ENCODE results near the gene ARFIP1. TPM values are rescaled to one million over a fixed set of nuclear protein-coding genes. Genes with fewer than 3 reads are reported as not detected.

Gene ARFIP1
- total and polyA plus RNA-seq, 4 experiments from 2014 or later: 12.5 to 16.5 (median 14.1) TPM

DNA sequence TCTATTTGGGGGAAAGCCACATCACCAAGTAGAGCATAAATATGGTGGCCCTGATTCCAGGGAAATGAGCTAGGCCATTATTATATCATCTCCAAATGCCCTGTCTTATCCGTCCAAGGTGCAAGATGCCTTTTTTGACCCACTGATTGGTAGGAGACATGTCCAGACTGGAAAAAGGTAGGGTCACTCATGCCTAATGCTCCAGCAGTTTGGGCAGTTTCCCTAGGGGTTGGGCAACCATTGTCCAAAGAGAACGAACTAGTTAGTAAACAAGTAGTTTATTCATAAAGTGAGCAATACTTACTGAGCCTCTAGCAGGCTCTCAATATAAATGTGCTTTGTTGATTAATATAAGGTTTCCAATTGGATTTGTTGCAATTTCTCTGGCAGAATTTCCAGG is 162.6 kb downstream of the ARFIP1 start:
- no peak for DNase-seq
- Mint-ChIP-seq H3K4me1 (peaks cover 5 to 13% (median 10%) of the 10 kb centered on the region in 4 donors), H3K27me3 (peaks cover 29 to 30% of the 10 kb centered on the region in 2 donors), H3K9me3 (peaks cover 0 to 2% (median 0%) of the 10 kb centered on the region in 8 donors), H3K4me3 (no peak overlapping the region), H3K27ac (no peak overlapping the region), H3K36me3 (peaks cover 0 to 4% of the 10 kb centered on the region in 2 donors)
- no peaks in the 10 kb centered on the region for H3K9me3 ChIP-seq (ENCODE audit: control insufficient read depth in 1 of 2, low read length in 2 of 2)
- intact Hi-C loops (cut with micrococcal nuclease): no loop called here
- POLR2A ChIA-PET (ENCODE audit: partially characterized antibody): no interaction called here
- H3K36me3 ChIP-seq (ENCODE audit: insufficient read depth, low read length): no peaks in the 10 kb centered on the region
- H3K4me1 ChIP-seq (ENCODE audit: insufficient read depth, low read length): peaks cover 7% of the 10 kb centered on the region
- no peak overlapping the region for H3K4me3 ChIP-seq (ENCODE audit: low read length in 2 of 2)
- CTCF ChIA-PET (ENCODE audit: partially characterized antibody): no interaction called here
- peaks cover 22% of the 10 kb centered on the region for H3K27me3 ChIP-seq (ENCODE audit: insufficient read depth, low read length)
- H3K27ac ChIP-seq (ENCODE audit: low read depth, low read length): no peak overlapping the region

DNA sequence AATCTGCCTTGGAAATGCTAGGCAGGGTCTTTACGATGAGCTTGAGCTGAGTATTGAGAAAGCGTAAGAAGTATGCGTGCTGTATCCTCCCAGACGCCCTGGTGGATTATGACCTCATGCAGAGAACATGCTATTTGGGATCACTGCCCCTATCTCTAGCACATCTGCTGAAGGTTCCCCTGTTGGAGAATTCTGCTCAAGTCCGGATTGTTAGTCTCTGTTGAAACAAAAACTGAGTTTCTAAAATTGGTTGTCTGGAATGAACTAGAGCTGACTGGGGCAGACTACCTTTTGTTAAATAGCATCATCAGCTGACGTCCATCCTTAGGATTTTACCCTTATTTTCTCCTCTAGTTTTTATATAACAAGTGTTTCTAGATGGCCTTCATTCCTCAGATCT is 163.9 kb downstream of the ARFIP1 start:
- no peak overlapping the region for H3K4me3 Mint-ChIP-seq
- intact Hi-C loops (cut with micrococcal nuclease): no loop called here
- CTCF ChIA-PET (ENCODE audit: partially characterized antibody): interaction anchor here (1.2 kb wide), 1 partner anchor 184 kb away, joined by 4 read pairs; no protein-coding TSS in a partner anchor

DNA sequence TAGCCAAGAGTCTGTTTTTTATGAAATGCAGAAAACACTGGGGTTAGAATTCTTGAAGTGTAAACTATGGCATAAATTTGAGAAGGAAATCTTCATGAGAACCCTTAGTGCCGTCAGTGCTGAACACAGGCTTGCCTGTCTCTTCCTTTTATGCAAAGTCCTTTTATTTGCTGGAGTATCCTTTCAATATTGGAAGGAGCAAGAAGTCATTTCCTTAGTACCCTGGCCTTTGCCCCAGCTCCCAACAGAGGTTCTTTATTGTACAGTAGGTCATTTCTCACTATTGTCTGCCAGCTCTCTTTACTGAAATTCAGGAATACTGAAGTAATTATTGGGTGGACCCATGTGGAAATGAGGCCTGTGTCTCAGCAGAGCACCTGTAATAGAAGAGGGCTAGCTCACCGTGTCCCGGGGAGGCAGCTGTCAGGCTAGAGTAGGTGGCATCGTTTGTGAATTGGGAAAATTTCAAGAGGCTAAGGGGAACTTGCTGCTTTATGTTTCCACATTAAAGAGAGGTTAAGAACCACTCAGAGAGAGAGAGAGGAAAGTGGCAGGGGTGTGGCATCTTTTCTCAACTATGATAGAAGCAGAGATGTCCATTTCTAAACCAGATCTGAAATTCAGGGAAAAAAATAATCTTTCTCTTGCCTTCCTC is 165.0 kb downstream of the ARFIP1 start:
- ChIA-PET POLR2A (ENCODE audit: partially characterized antibody) (no interaction called here), CTCF (ENCODE audit: partially characterized antibody) (no interaction called here)
- intact Hi-C loops (cut with micrococcal nuclease): no loop called here
- H3K36me3 ChIP-seq (ENCODE audit: insufficient read depth, low read length): no peaks in the 10 kb centered on the region
- Mint-ChIP-seq H3K27ac (no peak overlapping the region), H3K9me3 (no peaks in the 10 kb centered on the region), H3K27me3 (peaks cover 13 to 17% of the 10 kb centered on the region in 2 donors), H3K36me3 (peaks cover 0 to 4% of the 10 kb centered on the region in 2 donors), H3K4me3 (no peak overlapping the region), H3K4me1 (peaks cover 0 to 2% (median 0%) of the 10 kb centered on the region in 4 donors)
- DNase-seq: no peak
- no peak overlapping the region for H3K27ac ChIP-seq (ENCODE audit: low read depth, low read length)
- H3K9me3 ChIP-seq (ENCODE audit: control insufficient read depth in 1 of 2, low read length in 2 of 2): no peaks in the 10 kb centered on the region
- no peaks in the 10 kb centered on the region for H3K4me1 ChIP-seq (ENCODE audit: insufficient read depth, low read length)
- no peak overlapping the region for H3K4me3 ChIP-seq (ENCODE audit: low read length in 2 of 2)
- peaks cover 6% of the 10 kb centered on the region for H3K27me3 ChIP-seq (ENCODE audit: insufficient read depth, low read length)

More for the DNA sequence above, 163.9 kb downstream of the ARFIP1 start:
- H3K9me3 ChIP-seq (ENCODE audit: control insufficient read depth in 1 of 2, low read length in 2 of 2): no peaks in the 10 kb centered on the region
- no peaks in the 10 kb centered on the region for H3K4me1 ChIP-seq (ENCODE audit: insufficient read depth, low read length)
- Mint-ChIP-seq H3K9me3 (peaks cover 0 to 2% (median 0%) of the 10 kb centered on the region in 8 donors), H3K27ac (no peak overlapping the region), H3K36me3 (peaks cover 0 to 4% of the 10 kb centered on the region in 2 donors), H3K4me1 (peaks cover 0 to 5% (median 1%) of the 10 kb centered on the region in 4 donors), H3K27me3 (peaks cover 23 to 24% of the 10 kb centered on the region in 2 donors)
- H3K27me3 ChIP-seq (ENCODE audit: insufficient read depth, low read length): peaks cover 17% of the 10 kb centered on the region
- no peak for DNase-seq
- POLR2A ChIA-PET (ENCODE audit: partially characterized antibody): no interaction called here
- no peaks in the 10 kb centered on the region for H3K36me3 ChIP-seq (ENCODE audit: insufficient read depth, low read length)
- H3K4me3 ChIP-seq (ENCODE audit: low read length in 2 of 2): no peak overlapping the region
- no peak overlapping the region for H3K27ac ChIP-seq (ENCODE audit: low read depth, low read length)

DNA sequence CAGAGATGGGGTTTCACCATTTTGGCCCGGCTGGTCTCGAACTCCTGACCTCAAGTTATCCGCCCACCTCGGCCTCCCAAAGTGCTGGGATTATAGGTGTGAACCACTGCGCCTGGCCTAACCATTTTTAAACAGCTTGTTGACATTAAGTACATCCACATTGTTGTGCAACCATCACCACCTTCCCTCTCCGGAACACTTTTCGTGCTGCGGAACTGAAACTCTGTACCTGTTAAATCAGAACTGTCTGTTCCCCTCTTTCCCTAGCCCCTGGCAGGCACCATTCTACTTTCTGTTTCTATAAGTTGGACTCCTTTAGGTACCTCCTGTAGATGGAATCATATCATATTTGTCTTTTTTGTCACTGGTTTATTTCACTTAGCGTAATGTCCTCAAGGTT is 165.9 kb downstream of the ARFIP1 start:
- H3K4me1 ChIP-seq (ENCODE audit: insufficient read depth, low read length): no peaks in the 10 kb centered on the region
- no peak for DNase-seq
- Mint-ChIP-seq H3K9me3 (no peaks in the 10 kb centered on the region), H3K36me3 (peaks cover 0 to 4% of the 10 kb centered on the region in 2 donors), H3K27me3 (peaks cover 11 to 16% of the 10 kb centered on the region in 2 donors), H3K27ac (no peak overlapping the region), H3K4me1 (peaks cover 0 to 2% (median 0%) of the 10 kb centered on the region in 4 donors), H3K4me3 (no peak overlapping the region)
- ChIA-PET CTCF (ENCODE audit: partially characterized antibody) (no interaction called here), POLR2A (ENCODE audit: partially characterized antibody) (no interaction called here)
- no peak overlapping the region for H3K27ac ChIP-seq (ENCODE audit: low read depth, low read length)
- no peaks in the 10 kb centered on the region for H3K9me3 ChIP-seq (ENCODE audit: control insufficient read depth in 1 of 2, low read length in 2 of 2)
- H3K4me3 ChIP-seq (ENCODE audit: low read length in 2 of 2): no peak overlapping the region
- H3K27me3 ChIP-seq (ENCODE audit: insufficient read depth, low read length): no peaks in the 10 kb centered on the region
- intact Hi-C loops (cut with micrococcal nuclease): no loop called here
- no peaks in the 10 kb centered on the region for H3K36me3 ChIP-seq (ENCODE audit: insufficient read depth, low read length)

DNA sequence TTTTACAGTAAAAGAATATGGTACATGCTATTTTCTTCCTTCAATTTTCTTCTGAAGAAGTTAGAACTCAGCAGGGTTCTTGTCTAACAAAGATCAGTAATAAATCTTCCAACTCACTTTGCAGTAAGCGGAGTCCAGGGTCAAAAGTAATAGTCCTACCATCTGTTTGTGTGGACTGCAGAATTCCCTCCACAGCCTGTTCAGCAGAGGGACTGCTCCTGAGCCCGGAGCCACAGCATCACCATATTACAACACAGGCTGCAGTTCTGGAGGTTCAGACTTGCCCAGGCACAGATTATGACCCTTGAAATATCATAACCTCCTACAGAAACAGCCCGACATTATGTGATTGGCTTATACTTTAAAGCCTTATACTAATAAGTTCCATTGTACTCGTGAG is 166.7 kb downstream of the ARFIP1 start:
- Histone ChIP-seq H3K4me3 (ENCODE audit: low read length in 2 of 2) (no peak overlapping the region), H3K27ac (ENCODE audit: low read depth, low read length) (no peak overlapping the region), H3K27me3 (ENCODE audit: insufficient read depth, low read length) (no peaks in the 10 kb centered on the region), H3K4me1 (ENCODE audit: insufficient read depth, low read length) (no peaks in the 10 kb centered on the region), H3K36me3 (ENCODE audit: insufficient read depth, low read length) (no peaks in the 10 kb centered on the region), H3K9me3 (ENCODE audit: control insufficient read depth in 1 of 2, low read length in 2 of 2) (no peaks in the 10 kb centered on the region)
- Mint-ChIP-seq H3K4me3 (no peak overlapping the region), H3K36me3 (peaks cover 0 to 4% of the 10 kb centered on the region in 2 donors), H3K9me3 (no peaks in the 10 kb centered on the region), H3K27ac (no peak overlapping the region), H3K27me3 (peaks cover 17% of the 10 kb centered on the region in 2 donors), H3K4me1 (peaks cover 0 to 2% (median 0%) of the 10 kb centered on the region in 4 donors)
- no peak for DNase-seq
- ChIA-PET POLR2A (ENCODE audit: partially characterized antibody) (no interaction called here), CTCF (ENCODE audit: partially characterized antibody) (no interaction called here)
- intact Hi-C loops (cut with micrococcal nuclease): no loop called here

DNA sequence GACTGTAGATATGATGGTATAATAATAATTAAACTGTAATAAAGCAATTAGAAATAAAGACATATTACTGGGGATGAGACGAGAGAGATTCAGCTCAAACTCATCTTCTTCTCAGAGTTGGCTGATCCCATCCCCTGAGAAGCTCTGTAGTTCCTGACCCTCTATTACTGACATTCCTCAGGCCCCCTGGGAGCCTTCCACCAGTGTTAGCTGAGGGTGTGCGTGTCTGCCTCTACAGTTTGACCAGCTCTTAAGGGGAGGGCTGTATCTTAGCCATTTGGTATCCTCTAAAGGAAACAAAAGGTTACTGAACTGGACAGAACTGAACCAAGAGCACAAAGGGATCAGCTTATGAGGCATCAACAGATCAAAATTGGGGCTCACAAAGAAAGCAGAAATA is 167.6 kb downstream of the ARFIP1 start:
- H3K27me3 ChIP-seq (ENCODE audit: insufficient read depth, low read length): no peaks in the 10 kb centered on the region
- Mint-ChIP-seq H3K4me1 (peaks cover 0 to 2% (median 0%) of the 10 kb centered on the region in 4 donors), H3K27ac (no peak overlapping the region), H3K9me3 (no peaks in the 10 kb centered on the region), H3K27me3 (peaks cover 13 to 14% of the 10 kb centered on the region in 2 donors), H3K36me3 (peaks cover 0 to 4% of the 10 kb centered on the region in 2 donors), H3K4me3 (no peak overlapping the region)
- DNase-seq: no peak
- H3K4me1 ChIP-seq (ENCODE audit: insufficient read depth, low read length): no peaks in the 10 kb centered on the region
- H3K9me3 ChIP-seq (ENCODE audit: control insufficient read depth in 1 of 2, low read length in 2 of 2): no peaks in the 10 kb centered on the region
- ChIA-PET CTCF (ENCODE audit: partially characterized antibody) (no interaction called here), POLR2A (ENCODE audit: partially characterized antibody) (no interaction called here)
- intact Hi-C loops (cut with micrococcal nuclease): no loop called here
- no peak overlapping the region for H3K4me3 ChIP-seq (ENCODE audit: low read length in 2 of 2)
- no peak overlapping the region for H3K27ac ChIP-seq (ENCODE audit: low read depth, low read length)
- no peaks in the 10 kb centered on the region for H3K36me3 ChIP-seq (ENCODE audit: insufficient read depth, low read length)

DNA sequence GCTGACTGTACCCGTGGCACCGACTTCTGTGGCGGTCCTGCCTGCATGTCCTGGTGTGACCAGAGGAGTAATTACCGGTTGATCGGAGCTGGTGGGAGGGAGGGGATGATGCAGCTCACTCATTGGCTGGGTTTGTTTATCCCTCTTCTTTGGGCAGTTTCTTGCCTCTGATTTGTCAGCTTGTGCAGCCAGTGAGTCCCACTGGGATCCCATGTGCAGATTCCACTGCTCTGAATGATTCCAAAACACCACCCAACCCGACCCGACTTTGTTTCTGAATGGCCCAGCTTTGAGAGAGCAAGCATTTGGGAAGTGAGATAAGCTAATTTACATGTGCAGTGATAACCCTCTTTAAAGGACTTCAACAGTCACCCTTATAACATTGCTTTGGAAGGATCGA is 170.2 kb downstream of the ARFIP1 start:
- no peaks in the 10 kb centered on the region for H3K36me3 ChIP-seq (ENCODE audit: insufficient read depth, low read length)
- intact Hi-C loops (cut with micrococcal nuclease): no loop called here
- CTCF ChIA-PET (ENCODE audit: partially characterized antibody): interaction anchor here (1.0 kb wide), 1 partner anchor 9 kb away, joined by 3 read pairs; no protein-coding TSS in a partner anchor

More for the DNA sequence above, 170.2 kb downstream of the ARFIP1 start:
- H3K9me3 Mint-ChIP-seq: no peaks in the 10 kb centered on the region
- H3K36me3 Mint-ChIP-seq: peaks cover 0 to 4% of the 10 kb centered on the region in 2 donors
- H3K27ac Mint-ChIP-seq: no peak overlapping the region
- Histone ChIP-seq H3K27ac (ENCODE audit: low read depth, low read length) (no peak overlapping the region), H3K4me3 (ENCODE audit: low read length in 2 of 2) (no peak overlapping the region), H3K4me1 (ENCODE audit: insufficient read depth, low read length) (no peaks in the 10 kb centered on the region), H3K9me3 (ENCODE audit: control insufficient read depth in 1 of 2, low read length in 2 of 2) (no peaks in the 10 kb centered on the region), H3K27me3 (ENCODE audit: insufficient read depth, low read length) (no peaks in the 10 kb centered on the region)
- H3K27me3 Mint-ChIP-seq: peaks cover 13 to 15% of the 10 kb centered on the region in 2 donors
- DNase-seq: no peak
- POLR2A ChIA-PET (ENCODE audit: partially characterized antibody): no interaction called here
- H3K4me1 Mint-ChIP-seq: peaks cover 0 to under 1% (median 0%) of the 10 kb centered on the region in 4 donors
- no peak overlapping the region for H3K4me3 Mint-ChIP-seq

Data from CD4-positive, alpha-beta memory T cell (primary cell).